K562 (cell line): ENCODE results near the gene CLCN2. TPM values are rescaled to one million over a fixed set of nuclear protein-coding genes. Genes with fewer than 3 reads are reported as not detected.
A peak's percentile ranks its signal among the peaks of the same experiment; 100 is the strongest.

Source experiments
- ADNP ChIP-seq: fragments of 200-800 bp; sonication (Bioruptor generic); IDR thresholded peaks from 2 replicates; pipeline ENCODE4 v1.6.1; 2016; ENCODE audit warnings: missing genetic modification characterization, missing compliant biosample characterization
- BCL6 ChIP-seq: fragments of 250-450 bp; sonication (Bioruptor Pico); IDR thresholded peaks from 2 replicates; pipeline ENCODE4 v1.4.0; 2020
- BHLHE40 ChIP-seq: IDR thresholded peaks from 2 replicates; pipeline ENCODE4 v1.6.1; 2011; ENCODE audit warnings: low read length, improper control_type of control experiment
- CBFA2T2 ChIP-seq: fragments of 450-650 bp; conservative IDR thresholded peaks from 2 replicates; pipeline ENCODE4 v1.6.1; 2017; ENCODE audit warnings: mild to moderate bottlenecking
- CCNT2 ChIP-seq: IDR thresholded peaks from 2 replicates; pipeline ENCODE4 v1.6.1; 2011; ENCODE audit warnings: borderline replicate concordance, low read depth, mild to moderate bottlenecking, moderate library complexity, mixed read lengths, low read length; ENCODE audit not compliant: insufficient read length; ENCODE audit errors: extremely low read depth
- CREM ChIP-seq: IDR thresholded peaks from 2 replicates; pipeline ENCODE4 v1.6.1; 2014; ENCODE audit warnings: antibody characterized with exemption, low read depth
- CXXC5 ChIP-seq: fragments of 250-450 bp; sonication (Bioruptor Pico); IDR thresholded peaks from 2 replicates; pipeline ENCODE4 v1.8.0; 2022; ENCODE audit warnings: inconsistent platforms, mild to moderate bottlenecking, moderate library complexity
- EP400 ChIP-seq: fragments of 450-650 bp; IDR thresholded peaks from 2 replicates; pipeline ENCODE4 v1.6.1; 2017; ENCODE audit warnings: antibody characterized with exemption, mild to moderate bottlenecking, moderate library complexity
- HDAC1 ChIP-seq, 2 experiments: fragments of 450-650 bp; IDR thresholded peaks; 2 replicates each; pipeline ENCODE4 v1.6.1; 2016 to 2017; ENCODE audit warnings: inconsistent platforms in 1 of 2, mild to moderate bottlenecking in 1 of 2, moderate library complexity in 1 of 2
- JUN ChIP-seq, 2 experiments: sonication (generic) in 1 of 2; formaldehyde crosslinking in 1 of 2; IDR thresholded peaks; 2 replicates each; pipeline versions ENCODE4 v1.6.1 to v1.8.0; 2012 to 2022; ENCODE audit warnings: borderline replicate concordance in 2 of 2, mild to moderate bottlenecking in 2 of 2, improper control_type of control experiment in 1 of 2, low read depth in 1 of 2, low read length in 1 of 2, missing genetic modification reagents in 1 of 2
- L3MBTL2 ChIP-seq: fragments of 450-650 bp; IDR thresholded peaks from 2 replicates; pipeline ENCODE4 v1.6.1; 2016; ENCODE audit warnings: mild to moderate bottlenecking, moderate library complexity
- LEF1 ChIP-seq: fragments of 450-650 bp; IDR thresholded peaks from 2 replicates; pipeline ENCODE4 v1.6.1; 2016; ENCODE audit warnings: mild to moderate bottlenecking
- PCBP2 ChIP-seq: fragments of 200-400 bp; formaldehyde crosslinking; IDR thresholded peaks from 2 replicates; pipeline ENCODE4 v1.6.1; 2018; ENCODE audit warnings: low read length, low read depth, mild to moderate bottlenecking, moderate library complexity; ENCODE audit not compliant: poor library complexity, severe bottlenecking
- POLR2G ChIP-seq: fragments of 200-400 bp; formaldehyde crosslinking; IDR thresholded peaks from 2 replicates; pipeline ENCODE4 v1.6.1; 2017; ENCODE audit warnings: low read depth, mild to moderate bottlenecking, antibody characterized with exemption, low read length, moderate library complexity
- SIN3A ChIP-seq, 2 experiments: fragments of 150-350 bp in 1 of 2; IDR thresholded peaks; 2 replicates each; pipeline ENCODE4 v1.6.1; 2011 to 2016; ENCODE audit warnings: borderline replicate concordance in 2 of 2, low read depth in 2 of 2, low read length in 2 of 2, mild to moderate bottlenecking in 2 of 2, moderate library complexity in 2 of 2; ENCODE audit not compliant: control insufficient read depth in 1 of 2
- SLC30A9 ChIP-seq: fragments of 250-450 bp; sonication (Bioruptor Pico); IDR thresholded peaks from 2 replicates; pipeline ENCODE4 v1.8.0; 2022; ENCODE audit warnings: mild to moderate bottlenecking, moderate library complexity
- YY1 ChIP-seq, 3 experiments: IDR thresholded peaks; 2 replicates each; pipeline ENCODE4 v1.6.1; 2011; ENCODE audit warnings: low read length in 2 of 3, mild to moderate bottlenecking in 2 of 3, moderate library complexity in 2 of 3, borderline replicate concordance in 1 of 3, control low read depth in 1 of 3, low read depth in 1 of 3; ENCODE audit not compliant: insufficient read depth in 3 of 3, insufficient replicate concordance in 2 of 3, control insufficient read depth in 1 of 3, insufficient read length in 1 of 3; ENCODE audit errors: extremely low read depth in 1 of 3
- ZNF785 ChIP-seq: fragments of 250-450 bp; sonication (Bioruptor Pico); IDR thresholded peaks from 2 replicates; pipeline ENCODE4 v1.4.0; 2020; ENCODE audit warnings: mild to moderate bottlenecking
- polyA plus RNA-seq, 8 experiments: library from polyadenylated mRNA; depleted of rRNA in 4 of 8; stranded (reverse) in 5 of 8; unstranded in 3 of 8; fragments of >200 nt; fragmentation: Nextera tagmentation in 2 of 8; fragmentation: Illumina TruSeq in 1 of 8; extraction: Ambion mirVana in 2 of 8; extraction: Trizol in 1 of 8; gene quantifications; 2 replicates each; pipeline versions ENCODE4 v1.2.1 to v1.2.3, GENCODE V29; 2011 to 2014; ENCODE audit warnings: inconsistent platforms in 1 of 8, missing spikeins in 1 of 8
- total RNA-seq, 7 experiments: library from RNA; depleted of rRNA in 6 of 7; stranded (reverse); fragments of >200 nt in 6 of 7; fragmentation: Illumina TruSeq in 2 of 7; extraction: Trizol in 2 of 7; gene quantifications; 2 replicates each; pipeline versions ENCODE4 v1.2.1 to v1.2.3, GENCODE V29; 2011 to 2021; ENCODE audit warnings: low replicate concordance in 1 of 7
- TF ChIP-seq, protein P1 (sequence below): sonication (generic); formaldehyde crosslinking; IDR thresholded peaks from 2 replicates; pipeline ENCODE4 v1.8.1; 2023; ENCODE audit warnings: mild to moderate bottlenecking, missing genetic modification reagents
- TF ChIP-seq, protein P2 (sequence below), 2 experiments: fragments of 250-450 bp in 1 of 2; fragments of 450-650 bp in 1 of 2; sonication (Bioruptor Pico) in 1 of 2; IDR thresholded peaks; 2 replicates each; pipeline versions ENCODE4 v1.6.1 to v1.8.0; 2016 to 2021; ENCODE audit warnings: mild to moderate bottlenecking in 2 of 2, moderate library complexity in 2 of 2, missing compliant biosample characterization in 1 of 2, missing genetic modification characterization in 1 of 2
- TF ChIP-seq, protein P3 (sequence below): sonication (generic); formaldehyde crosslinking; IDR thresholded peaks from 2 replicates; pipeline ENCODE4 v1.9.0; 2022; ENCODE audit warnings: mild to moderate bottlenecking, missing genetic modification reagents
- TF ChIP-seq, protein P4 (sequence below): fragments of 250-450 bp; sonication (Bioruptor Pico); IDR thresholded peaks from 2 replicates; pipeline ENCODE4 v1.8.0; 2022; ENCODE audit warnings: inconsistent platforms, mild to moderate bottlenecking, moderate library complexity, borderline replicate concordance

The CLCN2 gene
- total and polyA plus RNA-seq, 9 of the 15 experiments (the other 6 are each of a cell fraction or from before 2014, with no cell fraction given) = 0.10 to 14.0 (median 6.9) TPM

DNA sequence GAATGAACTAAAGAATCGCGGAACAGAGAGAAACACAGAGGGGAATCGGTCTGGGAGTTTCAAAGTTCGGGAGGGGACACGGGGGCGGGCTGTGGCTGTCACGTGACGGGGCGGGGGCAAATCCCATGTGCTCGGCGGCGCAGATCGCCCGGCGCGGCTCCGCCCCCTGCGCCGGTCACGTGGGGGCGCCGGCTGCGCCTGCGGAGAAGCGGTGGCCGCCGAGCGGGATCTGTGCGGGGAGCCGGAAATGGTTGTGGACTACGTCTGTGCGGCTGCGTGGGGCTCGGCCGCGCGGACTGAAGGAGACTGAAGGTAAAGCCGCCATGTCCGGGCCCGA is 47.1 kb downstream of the CLCN2 start, which contains the start of gene EIF4G1 (continued):
- TF ChIP-seq SLC30A9 (no peak), CREM (peak; percentile 39; the same call in 1 of the 2 replicates), HDAC1 (IDR thresholded peaks at IDR 0.05) (peak in 1 of 2 experiments; percentile 18; a peak in 1 of 4 replicates), POLR2G (peak; percentile 85), CCNT2 (peak; percentile 70), PCBP2 (peak; percentile 3), ZNF785 (CRISPR knock-in tag) (no peak), BCL6 (CRISPR knock-in tag) (no peak), SIN3A (IDR thresholded peaks at IDR 0.05; ENCODE audit: borderline replicate concordance in 2 of 2, control insufficient read depth in 1 of 2, low read depth in 2 of 2, low read length in 2 of 2) (peak in 1 of 2 experiments; percentile 59; a peak in 1 of 4 replicates), ADNP (no peak), EP400 (peak; percentile 73; the same call in 1 of the 2 replicates), L3MBTL2 (0 out of 2 replicates have a peak, but pooled peaks have one; percentile 51), CXXC5 (CRISPR knock-in tag) (peak; percentile 86), JUN (IDR thresholded peaks at IDR 0.05; ENCODE audit: borderline replicate concordance, low read depth, low read length) (peak; percentile 49; the same call in 1 of the 2 replicates), JUN (CRISPR knock-in tag; IDR thresholded peaks at IDR 0.05; ENCODE audit: borderline replicate concordance) (no peak), CBFA2T2 (peak; percentile 86), BHLHE40 (peak; percentile 91), YY1 (IDR thresholded peaks at IDR 0.05; ENCODE audit: borderline replicate concordance in 1 of 3, control insufficient read depth in 1 of 3, extremely low read depth in 1 of 3, insufficient read depth in 3 of 3, insufficient read length in 1 of 3, insufficient replicate concordance in 2 of 3, low read depth in 1 of 3, low read length in 2 of 3) (peak in 2 of 3 experiments; percentile 81 to 85), LEF1 (peak; percentile 23; the same call in 1 of the 2 replicates)
- TF ChIP-seq, protein P1, sequence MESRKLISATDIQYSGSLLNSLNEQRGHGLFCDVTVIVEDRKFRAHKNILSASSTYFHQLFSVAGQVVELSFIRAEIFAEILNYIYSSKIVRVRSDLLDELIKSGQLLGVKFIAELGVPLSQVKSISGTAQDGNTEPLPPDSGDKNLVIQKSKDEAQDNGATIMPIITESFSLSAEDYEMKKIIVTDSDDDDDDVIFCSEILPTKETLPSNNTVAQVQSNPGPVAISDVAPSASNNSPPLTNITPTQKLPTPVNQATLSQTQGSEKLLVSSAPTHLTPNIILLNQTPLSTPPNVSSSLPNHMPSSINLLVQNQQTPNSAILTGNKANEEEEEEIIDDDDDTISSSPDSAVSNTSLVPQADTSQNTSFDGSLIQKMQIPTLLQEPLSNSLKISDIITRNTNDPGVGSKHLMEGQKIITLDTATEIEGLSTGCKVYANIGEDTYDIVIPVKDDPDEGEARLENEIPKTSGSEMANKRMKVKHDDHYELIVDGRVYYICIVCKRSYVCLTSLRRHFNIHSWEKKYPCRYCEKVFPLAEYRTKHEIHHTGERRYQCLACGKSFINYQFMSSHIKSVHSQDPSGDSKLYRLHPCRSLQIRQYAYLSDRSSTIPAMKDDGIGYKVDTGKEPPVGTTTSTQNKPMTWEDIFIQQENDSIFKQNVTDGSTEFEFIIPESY = 0 out of 2 replicates have a peak, but pooled peaks have one; percentile 20
- TF ChIP-seq, protein P2, sequence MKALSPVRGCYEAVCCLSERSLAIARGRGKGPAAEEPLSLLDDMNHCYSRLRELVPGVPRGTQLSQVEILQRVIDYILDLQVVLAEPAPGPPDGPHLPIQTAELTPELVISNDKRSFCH (CRISPR knock-in tag; IDR thresholded peaks at IDR 0.05) = no peak
- TF ChIP-seq, protein P2 (tag; IDR thresholded peaks at IDR 0.05) = no peak
- TF ChIP-seq, protein P3, sequence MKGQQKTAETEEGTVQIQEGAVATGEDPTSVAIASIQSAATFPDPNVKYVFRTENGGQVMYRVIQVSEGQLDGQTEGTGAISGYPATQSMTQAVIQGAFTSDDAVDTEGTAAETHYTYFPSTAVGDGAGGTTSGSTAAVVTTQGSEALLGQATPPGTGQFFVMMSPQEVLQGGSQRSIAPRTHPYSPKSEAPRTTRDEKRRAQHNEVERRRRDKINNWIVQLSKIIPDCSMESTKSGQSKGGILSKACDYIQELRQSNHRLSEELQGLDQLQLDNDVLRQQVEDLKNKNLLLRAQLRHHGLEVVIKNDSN (CRISPR knock-in tag) = peak; percentile 97
- TF ChIP-seq, protein P4, sequence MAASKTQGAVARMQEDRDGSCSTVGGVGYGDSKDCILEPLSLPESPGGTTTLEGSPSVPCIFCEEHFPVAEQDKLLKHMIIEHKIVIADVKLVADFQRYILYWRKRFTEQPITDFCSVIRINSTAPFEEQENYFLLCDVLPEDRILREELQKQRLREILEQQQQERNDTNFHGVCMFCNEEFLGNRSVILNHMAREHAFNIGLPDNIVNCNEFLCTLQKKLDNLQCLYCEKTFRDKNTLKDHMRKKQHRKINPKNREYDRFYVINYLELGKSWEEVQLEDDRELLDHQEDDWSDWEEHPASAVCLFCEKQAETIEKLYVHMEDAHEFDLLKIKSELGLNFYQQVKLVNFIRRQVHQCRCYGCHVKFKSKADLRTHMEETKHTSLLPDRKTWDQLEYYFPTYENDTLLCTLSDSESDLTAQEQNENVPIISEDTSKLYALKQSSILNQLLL (CRISPR knock-in tag) = no peak
